Hepatocyte (in vitro differentiated cells): ENCODE measurements around the gene BIVM.

Experiments
- EZH2 ChIP-seq: fragments of 200-600 bp; sonication (generic); IDR thresholded peaks from 2 replicates; pipeline ENCODE4 v1.6.1; 2016; ENCODE audit warnings: antibody characterized with exemption, mild to moderate bottlenecking, borderline replicate concordance
- TF ChIP-seq, protein P1 (sequence below): fragments of 200-600 bp; sonication (generic); IDR thresholded peaks from 2 replicates; pipeline ENCODE4 v1.5.1; 2016; ENCODE audit warnings: antibody characterized with exemption, mild to moderate bottlenecking; ENCODE audit not compliant: poor library complexity

- TF ChIP-seq, protein P1, sequence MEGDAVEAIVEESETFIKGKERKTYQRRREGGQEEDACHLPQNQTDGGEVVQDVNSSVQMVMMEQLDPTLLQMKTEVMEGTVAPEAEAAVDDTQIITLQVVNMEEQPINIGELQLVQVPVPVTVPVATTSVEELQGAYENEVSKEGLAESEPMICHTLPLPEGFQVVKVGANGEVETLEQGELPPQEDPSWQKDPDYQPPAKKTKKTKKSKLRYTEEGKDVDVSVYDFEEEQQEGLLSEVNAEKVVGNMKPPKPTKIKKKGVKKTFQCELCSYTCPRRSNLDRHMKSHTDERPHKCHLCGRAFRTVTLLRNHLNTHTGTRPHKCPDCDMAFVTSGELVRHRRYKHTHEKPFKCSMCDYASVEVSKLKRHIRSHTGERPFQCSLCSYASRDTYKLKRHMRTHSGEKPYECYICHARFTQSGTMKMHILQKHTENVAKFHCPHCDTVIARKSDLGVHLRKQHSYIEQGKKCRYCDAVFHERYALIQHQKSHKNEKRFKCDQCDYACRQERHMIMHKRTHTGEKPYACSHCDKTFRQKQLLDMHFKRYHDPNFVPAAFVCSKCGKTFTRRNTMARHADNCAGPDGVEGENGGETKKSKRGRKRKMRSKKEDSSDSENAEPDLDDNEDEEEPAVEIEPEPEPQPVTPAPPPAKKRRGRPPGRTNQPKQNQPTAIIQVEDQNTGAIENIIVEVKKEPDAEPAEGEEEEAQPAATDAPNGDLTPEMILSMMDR = no peak
- TF ChIP-seq EZH2 = no peak
Measured at GRCh38 chr13:102881819-102882686, 83.1 kb downstream of the BIVM start.
